ENCODE results near the gene FNBP1. TPM values are rescaled to one million over a fixed set of nuclear protein-coding genes. Genes with fewer than 3 reads are reported as not detected.

The FNBP1 gene
- total and polyA plus RNA-seq, 7 experiments from 2014 or later: 138 to 207 (median 166) TPM

- ATAC-seq: peak; percentile 37
- Histone ChIP-seq H3K4me1 (ENCODE audit: control insufficient read depth in 2 of 2, insufficient read depth in 2 of 2, low read length in 2 of 2) (peaks cover 70 to 95% of the 10 kb centered on the region in 2 donors), H3K4me3 (ENCODE audit: low read length) (no peak overlapping the region), H3K27me3 (ENCODE audit: control insufficient read depth in 2 of 2, insufficient read depth in 2 of 2, low read length in 2 of 2) (no peaks in the 10 kb centered on the region), H3K36me3 (ENCODE audit: control insufficient read depth in 2 of 3, insufficient read depth in 3 of 3, low read length in 3 of 3) (peaks cover 0 to 9% (median 0%) of the 10 kb centered on the region in 3 experiments), H3K27ac (ENCODE audit: low read depth, low read length) (peak overlapping the region; percentile 63), H3K9me3 (ENCODE audit: control insufficient read depth in 2 of 3, low read length in 3 of 3) (no peaks in the 10 kb centered on the region)
- no peaks in the 10 kb centered on the region for H3K27me3 Mint-ChIP-seq
- peaks cover 4 to 23% (median 14%) of the 10 kb centered on the region in 5 donors for H3K36me3 Mint-ChIP-seq
- DNase-seq: no peak
- POLR2A ChIA-PET: interaction anchor here (0.5 to 6.8 kb wide), 5 partner anchors 12 to 143 kb away, joined by 3 to 45 read pairs (median 5); partner anchors contain the start of gene FNBP1
- peak overlapping the region; percentile 47 to 98 (median 81) for H3K27ac Mint-ChIP-seq
- H3K4me1 Mint-ChIP-seq: peaks cover 67 to 99% (median 91%) of the 10 kb centered on the region in 7 donors
- CTCF ChIA-PET: interaction anchor here (0.7 kb wide), 1 partner anchor 113 kb away, joined by 3 read pairs; no protein-coding TSS in a partner anchor
- H3K9me3 Mint-ChIP-seq: peaks cover 0 to 7% (median 0%) of the 10 kb centered on the region in 11 donors
- intact Hi-C loops (cut with micrococcal nuclease): loop anchor here (1.0 to 2.0 kb wide), 4 partner anchors 9 to 38 kb away; partner anchors contain the start of gene FNBP1 (in 1 of the 2)
- peak overlapping the region; percentile 58 to 89 (median 74) for H3K4me3 Mint-ChIP-seq
Measured at GRCh38 chr9:130028493-130029222, 14.3 kb downstream of the FNBP1 start.

- ATAC-seq: no peak
- peaks cover 71 to 95% of the 10 kb centered on the region in 2 donors for H3K4me1 ChIP-seq (ENCODE audit: control insufficient read depth in 2 of 2, insufficient read depth in 2 of 2, low read length in 2 of 2)
- H3K4me3 ChIP-seq (ENCODE audit: low read length): no peak overlapping the region
- H3K4me3 Mint-ChIP-seq: peak overlapping the region in 9 of 10 donors; percentile 19 to 89 (median 52)
- POLR2A ChIA-PET: interaction anchor here (0.5 to 6.8 kb wide), 5 partner anchors 8 to 1018 kb away, joined by 4 to 45 read pairs (median 5); partner anchors contain the start of gene FNBP1
- H3K27me3 ChIP-seq (ENCODE audit: control insufficient read depth in 2 of 2, insufficient read depth in 2 of 2, low read length in 2 of 2): no peaks in the 10 kb centered on the region
- H3K9me3 Mint-ChIP-seq: peaks cover 0 to 7% (median 0%) of the 10 kb centered on the region in 11 donors
- H3K27me3 Mint-ChIP-seq: no peaks in the 10 kb centered on the region
- DNase-seq: no peak
- H3K27ac Mint-ChIP-seq: peak overlapping the region; percentile 19 to 98 (median 81)
- CTCF ChIA-PET: interaction anchor here (0.7 kb wide), 1 partner anchor 112 kb away, joined by 3 read pairs; no protein-coding TSS in a partner anchor
- intact Hi-C loops (cut with micrococcal nuclease): loop anchor here (2.0 kb wide), 3 partner anchors 15 to 37 kb away; partner anchors contain the start of gene FNBP1 (in 1 of the 2)
- peaks cover 71 to 100% (median 93%) of the 10 kb centered on the region in 7 donors for H3K4me1 Mint-ChIP-seq
- peaks cover 0 to 9% (median 0%) of the 10 kb centered on the region in 3 experiments for H3K36me3 ChIP-seq (ENCODE audit: control insufficient read depth in 2 of 3, insufficient read depth in 3 of 3, low read length in 3 of 3)
- H3K27ac ChIP-seq (ENCODE audit: low read depth, low read length): peak overlapping the region; percentile 41
- no peaks in the 10 kb centered on the region for H3K9me3 ChIP-seq (ENCODE audit: control insufficient read depth in 2 of 3, low read length in 3 of 3)
- peaks cover 4 to 25% (median 14%) of the 10 kb centered on the region in 5 donors for H3K36me3 Mint-ChIP-seq
Measured at GRCh38 chr9:130027533-130028365, 15.2 kb downstream of the FNBP1 start.

GRCh38 chr9:130026583-130027340, 16.2 kb downstream of the FNBP1 start:
- Mint-ChIP-seq H3K4me1 (peaks cover 71 to 98% (median 90%) of the 10 kb centered on the region in 7 donors), H3K27ac (peak overlapping the region; percentile 28 to 85 (median 70)), H3K4me3 (peak overlapping the region in 9 of 10 donors; percentile 27 to 69 (median 45)), H3K27me3 (no peaks in the 10 kb centered on the region), H3K36me3 (peaks cover 4 to 27% (median 14%) of the 10 kb centered on the region in 5 donors), H3K9me3 (peaks cover 0 to 7% (median 0%) of the 10 kb centered on the region in 11 donors)
- H3K27ac ChIP-seq (ENCODE audit: low read depth, low read length): peak overlapping the region; percentile 41
- H3K27me3 ChIP-seq (ENCODE audit: control insufficient read depth in 2 of 2, insufficient read depth in 2 of 2, low read length in 2 of 2): no peaks in the 10 kb centered on the region
- no peak overlapping the region for H3K4me3 ChIP-seq (ENCODE audit: low read length)
- POLR2A ChIA-PET: interaction anchor here (0.5 to 6.8 kb wide), 3 partner anchors 9 to 1019 kb away, joined by 4 to 45 read pairs (median 4); partner anchors contain the start of gene FNBP1
- intact Hi-C loops (cut with micrococcal nuclease): no loop called here
- peaks cover 66 to 90% of the 10 kb centered on the region in 2 donors for H3K4me1 ChIP-seq (ENCODE audit: control insufficient read depth in 2 of 2, insufficient read depth in 2 of 2, low read length in 2 of 2)
- DNase-seq: no peak
- peak; percentile 16 for ATAC-seq
- CTCF ChIA-PET: interaction anchor here (0.6 to 0.7 kb wide), 2 partner anchors 106 to 1513 kb away, joined by 3 to 5 read pairs; no protein-coding TSS in a partner anchor
- no peaks in the 10 kb centered on the region for H3K9me3 ChIP-seq (ENCODE audit: control insufficient read depth in 2 of 3, low read length in 3 of 3)
- peaks cover 0 to 9% (median 0%) of the 10 kb centered on the region in 3 experiments for H3K36me3 ChIP-seq (ENCODE audit: control insufficient read depth in 2 of 3, insufficient read depth in 3 of 3, low read length in 3 of 3)

- Histone ChIP-seq H3K27me3 (ENCODE audit: control insufficient read depth in 2 of 2, insufficient read depth in 2 of 2, low read length in 2 of 2) (no peaks in the 10 kb centered on the region), H3K4me1 (ENCODE audit: control insufficient read depth in 2 of 2, insufficient read depth in 2 of 2, low read length in 2 of 2) (peaks cover 56 to 89% of the 10 kb centered on the region in 2 donors), H3K9me3 (ENCODE audit: control insufficient read depth in 2 of 3, low read length in 3 of 3) (no peaks in the 10 kb centered on the region), H3K4me3 (ENCODE audit: low read length) (no peak overlapping the region), H3K36me3 (ENCODE audit: control insufficient read depth in 2 of 3, insufficient read depth in 3 of 3, low read length in 3 of 3) (peaks cover 0 to 9% (median 0%) of the 10 kb centered on the region in 3 experiments), H3K27ac (ENCODE audit: low read depth, low read length) (no peak overlapping the region)
- no peak for ATAC-seq
- Mint-ChIP-seq H3K9me3 (peaks cover 0 to 7% (median 0%) of the 10 kb centered on the region in 11 donors), H3K4me1 (peaks cover 59 to 98% (median 91%) of the 10 kb centered on the region in 7 donors), H3K27ac (peak overlapping the region in 8 of 9 donors; percentile 7 to 84 (median 59)), H3K27me3 (no peaks in the 10 kb centered on the region), H3K36me3 (peaks cover 4 to 33% (median 20%) of the 10 kb centered on the region in 5 donors), H3K4me3 (peak overlapping the region in 4 of 10 donors; percentile 32 to 50 (median 44))
- ChIA-PET CTCF (no interaction called here), POLR2A (interaction anchor here (0.6 kb wide), 1 partner anchor 22 kb away, joined by 5 read pairs; no protein-coding TSS in a partner anchor)
- intact Hi-C loops (cut with micrococcal nuclease): no loop called here
- no peak for DNase-seq
Measured at GRCh38 chr9:130024597-130024994, 18.4 kb downstream of the FNBP1 start.

GRCh38 chr9:130023994-130024596, 18.9 kb downstream of the FNBP1 start:
- Histone ChIP-seq H3K9me3 (ENCODE audit: control insufficient read depth in 2 of 3, low read length in 3 of 3) (no peaks in the 10 kb centered on the region), H3K27ac (ENCODE audit: low read depth, low read length) (peak overlapping the region; percentile 14), H3K4me1 (ENCODE audit: control insufficient read depth in 2 of 2, insufficient read depth in 2 of 2, low read length in 2 of 2) (peaks cover 51 to 88% of the 10 kb centered on the region in 2 donors), H3K27me3 (ENCODE audit: control insufficient read depth in 2 of 2, insufficient read depth in 2 of 2, low read length in 2 of 2) (no peaks in the 10 kb centered on the region), H3K4me3 (ENCODE audit: low read length) (no peak overlapping the region), H3K36me3 (ENCODE audit: control insufficient read depth in 2 of 3, insufficient read depth in 3 of 3, low read length in 3 of 3) (peaks cover 0 to 9% (median 0%) of the 10 kb centered on the region in 3 experiments)
- intact Hi-C loops (cut with micrococcal nuclease): no loop called here
- H3K9me3 Mint-ChIP-seq: peaks cover 0 to 7% (median 0%) of the 10 kb centered on the region in 11 donors
- ATAC-seq (no peak), DNase-seq (no peak)
- H3K27me3 Mint-ChIP-seq: no peaks in the 10 kb centered on the region
- H3K36me3 Mint-ChIP-seq: peaks cover 4 to 29% (median 20%) of the 10 kb centered on the region in 5 donors
- ChIA-PET CTCF (interaction anchor here (0.6 kb wide), 1 partner anchor 77 kb away, joined by 3 read pairs; no protein-coding TSS in a partner anchor), POLR2A (interaction anchor here (0.6 kb wide), 1 partner anchor 22 kb away, joined by 5 read pairs; no protein-coding TSS in a partner anchor)
- peak overlapping the region in 8 of 10 donors; percentile 33 to 78 (median 48) for H3K4me3 Mint-ChIP-seq
- peak overlapping the region; percentile 40 to 91 (median 79) for H3K27ac Mint-ChIP-seq
- peaks cover 58 to 98% (median 91%) of the 10 kb centered on the region in 7 donors for H3K4me1 Mint-ChIP-seq

All from naive thymus-derived CD4-positive, alpha-beta T cell (primary cell).